Measurements from ENCODE around the gene WWOX.

GRCh38 chr16:78744099-78744498 lies 644.6 kb downstream of the WWOX start:
- TF ChIP-seq CTCF (IDR thresholded peaks at IDR 0.05) (no peak), EZH2 (IDR thresholded peaks at IDR 0.05; ENCODE audit: borderline replicate concordance, insufficient read depth, low read depth, low read length, poor library complexity, severe bottlenecking) (no peak)
